Stimulated activated CD8-positive, alpha-beta memory T cell treated with anti-CD3 and anti-CD28 coated beads, Interleukin-12 subunit alpha, Interleukin-12 subunit beta, amount 100 ng/mL, for 1 hour (primary cell): ENCODE results near the gene UTP4.
"Not testable (repeated sequence)": the region's sequence is repeated elsewhere in the genome, so short reads cannot be mapped to it uniquely, and the experiment has no call there.

Source experiments
- DNase-seq: peaks from one replicate; pipeline ENCODE4 v3.0.0-alpha.2; 2020; ENCODE audit warnings: low read depth

The UTP4 gene

GRCh38 chr16:69131167-69131838 lies 1.1 kb upstream of the UTP4 start:
- no peak for DNase-seq

GRCh38 chr16:69131839-69132423 lies 518 bp upstream of the UTP4 start:
- peak; percentile 50 for DNase-seq

- DNase-seq: no peak
Measured at GRCh38 chr16:69133373-69133954, 1.0 kb downstream of the UTP4 start.

- no peak for DNase-seq
Measured at GRCh38 chr16:69138608-69139007, 6.2 kb downstream of the UTP4 start.

GRCh38 chr16:69139464-69139863 lies 7.0 kb downstream of the UTP4 start:
- not testable (repeated sequence) for DNase-seq

- DNase-seq: no peak
Measured at GRCh38 chr16:69141014-69141413, 8.6 kb downstream of the UTP4 start.

GRCh38 chr16:69141936-69142335 lies 9.5 kb downstream of the UTP4 start:
- no peak for DNase-seq

- no peak for DNase-seq
Measured at GRCh38 chr16:69143116-69143515, 10.7 kb downstream of the UTP4 start.

GRCh38 chr16:69145658-69146057 lies 13.2 kb downstream of the UTP4 start:
- no peak for DNase-seq

GRCh38 chr16:69149621-69150020 lies 17.2 kb downstream of the UTP4 start:
- DNase-seq: not testable (repeated sequence)

GRCh38 chr16:69150146-69150865 lies 17.9 kb downstream of the UTP4 start:
- peak; percentile 25 for DNase-seq

GRCh38 chr16:69157196-69157595 lies 24.7 kb downstream of the UTP4 start:
- DNase-seq: no peak

- DNase-seq: no peak
Measured at GRCh38 chr16:69160192-69160591, 27.7 kb downstream of the UTP4 start.

- DNase-seq: no peak
Measured at GRCh38 chr16:69165584-69165983, 33.1 kb downstream of the UTP4 start.

GRCh38 chr16:69166221-69166833 lies 33.9 kb downstream of the UTP4 start:
- peak; percentile 14 for DNase-seq

- DNase-seq: no peak
Measured at GRCh38 chr16:69166946-69167930, 34.8 kb downstream of the UTP4 start.

GRCh38 chr16:69169051-69169450 lies 36.6 kb downstream of the UTP4 start:
- DNase-seq: no peak

GRCh38 chr16:69169607-69170352 lies 37.3 kb downstream of the UTP4 start:
- no peak for DNase-seq

- no peak for DNase-seq
Measured at GRCh38 chr16:69171325-69172084, 39.1 kb downstream of the UTP4 start.
